K562 (cell line): ENCODE measurements around the gene UBA52. TPM values are rescaled to one million over a fixed set of nuclear protein-coding genes. Genes with fewer than 3 reads are reported as not detected.
"Not testable (repeated sequence)": the region's sequence is repeated elsewhere in the genome, so short reads cannot be mapped to it uniquely, and the experiment has no call there.

ENCODE experiments used
- ATAC-seq: fragments of 200-7000 bp; cut with Tn5 transposase; 3 replicates; pipeline ENCODE4 v1.9.1; 2020; ENCODE audit warnings: moderate library complexity
- BruUV-seq: library from RNA; stranded (reverse); fragments of 400-500 nt; replicated peaks from 2 replicates; lab custom pipeline; 2021; lab: Mats Ljungman, UMichigan
- CTCF ChIA-PET: fragments of 300-600 bp; formaldehyde crosslinking; extraction: SDS; loops from one replicate; lab custom pipeline; 2021; ENCODE audit warnings: low intra/inter-chr PET ratio; lab: Yijun Ruan, JAX
- POLR2A ChIA-PET: fragments of 300-600, 350-650 bp; sonication (Branson Sonifier 250); formaldehyde crosslinking; extraction: SDS; loops from one replicate; lab custom pipeline; 2021; ENCODE audit warnings: antibody characterized with exemption, inconsistent platforms; lab: Yijun Ruan, JAX
- DNase-seq, 4 experiments: peaks; one replicate each; pipeline versions ENCODE4 v3.0.0 to v3.0.0-alpha.2; 2011 to 2018; ENCODE audit warnings: low spot score in 3 of 4, mixed read lengths in 3 of 4; ENCODE audit errors: extremely low read depth in 1 of 4
- FAIRE-seq: peaks from 2 replicates; lab custom pipeline; 2011; peaks lifted over from hg19 to GRCh38; lab: Jason Lieb, UNC
- H2AFZ ChIP-seq: 2 replicates; pipeline ENCODE4 v1.6.0; 2011; ENCODE audit warnings: low read depth, low read length, control low read depth, inconsistent platforms
- H3K27ac ChIP-seq: fragments of 200-600 bp; 3 replicates; pipeline ENCODE4 v1.8.0; 2011; ENCODE audit warnings: low read depth, mild to moderate bottlenecking, control low read depth, inconsistent platforms, low read length, moderate library complexity, mixed read lengths; ENCODE audit errors: extremely low read depth
- H3K27me3 ChIP-seq, 2 experiments: fragments of 300-600 bp in 1 of 2; 2 replicates in 1 of 2; 3 replicates in 1 of 2; pipeline versions ENCODE4 v1.6.0 to v1.8.0; 2011; ENCODE audit warnings: inconsistent platforms in 2 of 2, low read length in 2 of 2, mild to moderate bottlenecking in 1 of 2, mixed read lengths in 1 of 2, moderate library complexity in 1 of 2; ENCODE audit not compliant: control insufficient read depth in 2 of 2, insufficient read depth in 2 of 2
- H3K36me3 ChIP-seq: fragments of 300-600 bp; 3 replicates; pipeline ENCODE4 v1.8.0; 2011; ENCODE audit warnings: mild to moderate bottlenecking, low read length, inconsistent platforms; ENCODE audit not compliant: control insufficient read depth, insufficient read depth
- H3K4me1 ChIP-seq, 2 experiments: fragments of 200-600 bp in 1 of 2; replicated peaks in 1 of 2; 2 replicates in 1 of 2; 3 replicates in 1 of 2; pipeline versions ENCODE4 v1.5.1 to v1.8.0; 2011; ENCODE audit warnings: inconsistent platforms in 2 of 2, low read length in 2 of 2, mild to moderate bottlenecking in 1 of 2, mixed read lengths in 1 of 2, moderate library complexity in 1 of 2; ENCODE audit not compliant: control insufficient read depth in 2 of 2, insufficient read depth in 2 of 2
- H3K4me2 ChIP-seq: 2 replicates; pipeline ENCODE4 v1.6.1; 2011; ENCODE audit warnings: low read length, control low read depth, inconsistent platforms, mixed read lengths; ENCODE audit not compliant: insufficient read depth
- H3K4me3 ChIP-seq: fragments of 200-600 bp; sonication (generic), shearing (Covaris generic); 2 replicates; pipeline ENCODE4 v1.5.1; 2016; ENCODE audit warnings: control low read depth, inconsistent platforms
- H3K79me2 ChIP-seq: fragments of 200-600 bp; 3 replicates; pipeline ENCODE4 v1.8.0; 2011; ENCODE audit warnings: low read length, inconsistent platforms; ENCODE audit not compliant: control insufficient read depth, insufficient read depth
- H3K9ac ChIP-seq, 2 experiments: 2 replicates each; pipeline versions ENCODE4 v1.6.0 to v1.6.1; 2011; ENCODE audit warnings: low read depth in 2 of 2, low read length in 2 of 2, control low read depth in 1 of 2, inconsistent platforms in 1 of 2, mild to moderate bottlenecking in 1 of 2, mixed read lengths in 1 of 2; ENCODE audit not compliant: insufficient read depth in 1 of 2
- H3K9me1 ChIP-seq: one replicate; pipeline ENCODE4 v1.6.0; 2011; ENCODE audit warnings: inconsistent platforms, mild to moderate bottlenecking, low read length, moderate library complexity; ENCODE audit not compliant: control insufficient read depth, insufficient read depth
- H3K9me3 ChIP-seq: replicated peaks from 2 replicates; pipeline ENCODE4 v1.5.1; 2011; ENCODE audit warnings: low read depth, low read length, inconsistent platforms; ENCODE audit not compliant: control insufficient read depth, insufficient read depth
- H4K20me1 ChIP-seq: replicated peaks from 2 replicates; pipeline ENCODE4 v1.6.1; 2011; ENCODE audit warnings: low read length, inconsistent platforms, mixed read lengths; ENCODE audit not compliant: control insufficient read depth, insufficient read depth
- POLR2G ChIP-seq: fragments of 200-400 bp; formaldehyde crosslinking; IDR thresholded peaks from 2 replicates; pipeline ENCODE4 v1.6.1; 2017; ENCODE audit warnings: low read depth, mild to moderate bottlenecking, antibody characterized with exemption, low read length, moderate library complexity
- TSC22D4 ChIP-seq: fragments of 450-650 bp; IDR thresholded peaks from 2 replicates; pipeline ENCODE4 v1.6.1; 2016; ENCODE audit warnings: missing genetic modification characterization, missing biosample characterization, control low read depth
- ZBTB7A ChIP-seq: IDR thresholded peaks from 2 replicates; pipeline ENCODE4 v1.6.1; 2011; ENCODE audit warnings: low read depth, mild to moderate bottlenecking, low read length, moderate library complexity, borderline replicate concordance; ENCODE audit not compliant: control insufficient read depth
- ZKSCAN1 ChIP-seq: fragments of 150-350 bp; IDR thresholded peaks from 2 replicates; pipeline ENCODE4 v1.6.1; 2016; ENCODE audit warnings: low read depth, low read length
- ZNF121 ChIP-seq: sonication (generic); formaldehyde crosslinking; conservative IDR thresholded peaks from 2 replicates; pipeline ENCODE4 v1.8.0; 2022; ENCODE audit warnings: missing genetic modification reagents
- WGBS: fragments of 100-300 bp; shearing (Covaris generic); methylation state at CpG from one replicate; pipeline ENCODE4 v1.1.6; 2016; ENCODE audit warnings: low coverage, mixed read lengths; ENCODE audit not compliant: insufficient coverage; ENCODE audit errors: missing lambda C conversion rate; 5-methylcytosine and 5-hydroxymethylcytosine counted together
- in situ Hi-C: fragments of 300-500 bp; cut with MboI; formaldehyde crosslinking; loops from 4 replicates; pipeline ENCODE4 v1.15.0; 2018; ENCODE audit warnings: inconsistent platforms, mixed read lengths
- intact Hi-C: fragments of 100-400 bp; cut with micrococcal nuclease; formaldehyde crosslinking; loops from 2 replicates; pipeline ENCODE4 v1.14.2; 2022
- polyA plus RNA-seq, 8 experiments: library from polyadenylated mRNA; depleted of rRNA in 4 of 8; stranded (reverse) in 5 of 8; unstranded in 3 of 8; fragments of >200 nt; fragmentation: Nextera tagmentation in 2 of 8; fragmentation: Illumina TruSeq in 1 of 8; extraction: Ambion mirVana in 2 of 8; extraction: Trizol in 1 of 8; gene quantifications; 2 replicates each; pipeline versions ENCODE4 v1.2.1 to v1.2.3, GENCODE V29; 2011 to 2014; ENCODE audit warnings: inconsistent platforms in 1 of 8, missing spikeins in 1 of 8
- total RNA-seq, 7 experiments: library from RNA; depleted of rRNA in 6 of 7; stranded (reverse); fragments of >200 nt in 6 of 7; fragmentation: Illumina TruSeq in 2 of 7; extraction: Trizol in 2 of 7; gene quantifications; 2 replicates each; pipeline versions ENCODE4 v1.2.1 to v1.2.3, GENCODE V29; 2011 to 2021; ENCODE audit warnings: low replicate concordance in 1 of 7

The UBA52 gene
- total and polyA plus RNA-seq, 9 of the 15 experiments (the other 6 are each of a cell fraction or from before 2014, with no cell fraction given), result 1,110 to 2,751 (median 1,733) TPM

DNA sequence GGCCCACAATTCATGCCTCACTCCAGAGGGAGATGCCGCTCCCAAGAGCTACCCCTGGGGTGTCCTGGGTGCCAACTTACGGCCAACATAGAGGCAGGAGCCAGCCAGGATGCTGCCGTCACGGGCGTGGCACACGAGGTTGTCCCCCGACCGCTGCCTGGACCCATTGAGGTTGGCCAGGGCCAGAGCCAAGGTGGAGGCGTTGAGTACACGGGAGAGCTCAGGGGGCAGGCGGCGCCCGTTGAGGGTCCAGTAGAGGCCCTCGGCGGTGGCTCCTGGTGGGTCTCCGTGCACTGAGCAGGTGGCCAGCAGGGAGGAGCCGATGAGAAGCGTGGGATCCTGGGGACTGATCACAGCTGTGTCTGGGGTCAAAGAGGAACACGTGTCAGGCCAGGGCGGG lies 27.8 kb downstream of the UBA52 start:
- Histone ChIP-seq H3K79me2 (no peaks in the 10 kb centered on the region), H3K36me3 (no peaks in the 10 kb centered on the region), H3K4me1 (peaks cover 13 to 56% of the 10 kb centered on the region in 2 experiments), H3K4me3 (no peak overlapping the region), H4K20me1 (peaks cover 6% of the 10 kb centered on the region), H2AFZ (no peak overlapping the region), H3K9me1 (no peaks in the 10 kb centered on the region), H3K27me3 (peaks cover 0 to 6% of the 10 kb centered on the region in 2 experiments; a peak in 2 of 5 replicates), H3K9me3 (no peaks in the 10 kb centered on the region), H3K27ac (no peak overlapping the region), H3K4me2 (no peak overlapping the region), H3K9ac (no peak overlapping the region)
- DNase-seq (no peak), ATAC-seq (no peak), FAIRE-seq (no peak)
- in situ Hi-C loops, result no loop called here
- intact Hi-C loops, result loop anchor here (10.0 kb wide), 1 partner anchor 245 kb away; no protein-coding TSS in a partner anchor
- BruUV-seq, result no TSS peak
- whole genome bisulfite sequencing, result 22% methylated on average over 14 of the region's 20 CpGs
- CTCF ChIA-PET, result no interaction called here
- POLR2A ChIA-PET, result interaction anchor here (0.6 to 1.1 kb wide), 2 partner anchors 20 to 130 kb away, joined by 3 read pairs; no protein-coding TSS in a partner anchor
- peak; percentile 44; the same call in 1 of the 2 replicates for TF ChIP-seq ZBTB7A
- 0 out of 2 replicates have a peak, but pooled peaks have one; percentile 29 for TF ChIP-seq POLR2G
- no peak for TF ChIP-seq TSC22D4 (tag)

DNA sequence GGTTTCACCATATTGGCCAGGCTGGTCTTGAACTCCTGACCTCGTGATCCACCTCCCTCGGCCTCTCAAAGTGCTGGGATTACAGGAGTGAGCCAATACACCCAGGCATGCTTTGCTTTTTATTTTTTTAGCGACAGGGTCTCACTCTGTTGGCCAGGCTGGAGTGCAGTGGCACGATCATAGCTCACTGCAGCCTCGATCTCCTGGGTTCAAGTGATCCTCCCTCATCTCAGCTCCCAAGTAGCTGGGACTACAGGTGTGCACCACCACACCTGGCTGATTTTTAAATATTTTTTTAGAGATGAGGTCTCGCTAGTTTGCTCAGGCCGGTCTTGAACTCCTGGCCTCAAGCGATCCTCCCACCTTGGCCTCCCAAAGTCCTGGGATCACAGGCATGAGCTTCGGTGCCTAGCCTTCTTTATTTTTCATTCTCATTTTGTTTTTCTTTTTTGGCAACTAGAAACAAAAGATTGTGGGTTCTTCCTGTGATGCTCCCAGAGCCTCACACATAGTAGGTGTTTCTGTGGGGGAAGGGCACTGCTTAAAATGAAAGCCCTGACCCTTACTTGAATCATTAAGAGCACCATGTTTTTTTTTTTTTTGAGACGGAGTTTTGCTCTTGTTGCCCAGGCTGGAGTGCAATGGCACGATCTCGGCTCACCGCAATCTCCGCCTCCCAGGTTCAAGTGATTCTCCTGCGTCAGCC lies 29.2 kb downstream of the UBA52 start:
- BruUV-seq, H3K27ac ChIP-seq, H3K4me2 ChIP-seq, in situ Hi-C loops, intact Hi-C loops, FAIRE-seq, POLR2A ChIA-PET, DNase-seq, H3K36me3 ChIP-seq, H2AFZ ChIP-seq, H3K9ac ChIP-seq, H3K79me2 ChIP-seq, ATAC-seq, H3K9me3 ChIP-seq, H3K9me1 ChIP-seq, H4K20me1 ChIP-seq, H3K4me3 ChIP-seq: not testable (repeated sequence)
- 39% methylated on average over 9 of the region's 15 CpGs for WGBS
- Histone ChIP-seq H3K27me3 (peaks cover 10 to 19% of the 10 kb centered on the region in 2 experiments; a peak in 4 of 5 replicates), H3K4me1 (peaks cover 9 to 56% of the 10 kb centered on the region in 2 experiments)
- TF ChIP-seq ZNF121 (peak; percentile 64; the same call in 1 of the 2 replicates), ZKSCAN1 (peak; percentile 89)
- CTCF ChIA-PET, result interaction anchor here (0.6 kb wide), 1 partner anchor 49 kb away, joined by 4 read pairs; no protein-coding TSS in a partner anchor
